ENCODE data around the gene GTF2IRD1. TPM values are rescaled to one million over a fixed set of nuclear protein-coding genes. Genes with fewer than 3 reads are reported as not detected.
A peak's percentile ranks its signal among the peaks of the same experiment; 100 is the strongest.

GTF2IRD1 gene
- total and polyA plus RNA-seq, 9 of the 15 experiments (the other 6 are each of a cell fraction or from before 2014, with no cell fraction given), result 9.1 to 30.2 (median 14.0) TPM

- ATAC-seq (no peak), FAIRE-seq (no peak), DNase-seq (ENCODE audit: extremely low read depth in 1 of 4, low spot score in 3 of 4) (peak in 1 of 4 experiments; percentile 14)
- BruUV-seq (replicated peaks), result no TSS peak
- Histone ChIP-seq H3K9me1 (ENCODE audit: control insufficient read depth, insufficient read depth, low read length) (no peaks in the 10 kb centered on the region), H3K9ac (ENCODE audit: insufficient read depth in 1 of 2, low read depth in 2 of 2, low read length in 2 of 2) (peak overlapping the region in 1 of 2 experiments; percentile 71; a peak in 1 of 4 replicates), H3K4me3 (no peak overlapping the region), H3K4me2 (ENCODE audit: insufficient read depth, low read length) (no peak overlapping the region), H3K27me3 (ENCODE audit: control insufficient read depth in 2 of 2, insufficient read depth in 2 of 2, low read length in 2 of 2) (no peaks in the 10 kb centered on the region), H3K27ac (ENCODE audit: extremely low read depth, low read depth, low read length) (no peak overlapping the region), H2AFZ (ENCODE audit: low read depth, low read length) (no peak overlapping the region), H3K36me3 (ENCODE audit: control insufficient read depth, insufficient read depth, low read length) (no peaks in the 10 kb centered on the region), H3K4me1 (replicated peaks in 1 of 2; ENCODE audit: control insufficient read depth in 2 of 2, insufficient read depth in 2 of 2, low read length in 2 of 2) (peaks cover 9 to 19% of the 10 kb centered on the region in 2 experiments; a peak in 4 of 5 replicates), H3K9me3 (replicated peaks; ENCODE audit: control insufficient read depth, insufficient read depth, low read depth, low read length) (no peaks in the 10 kb centered on the region), H3K79me2 (ENCODE audit: control insufficient read depth, insufficient read depth, low read length) (no peaks in the 10 kb centered on the region), H4K20me1 (replicated peaks; ENCODE audit: control insufficient read depth, insufficient read depth, low read length) (0 out of 2 replicates have a peak, but pooled peaks cover 4% of the 10 kb centered on the region)
- 71% methylated on average over 8 of the region's 8 CpGs for WGBS (ENCODE audit: insufficient coverage, low coverage, missing lambda C conversion rate)
- CTCF ChIA-PET (ENCODE audit: low intra/inter-chr PET ratio), result no interaction called here
- in situ Hi-C loops (cut with MboI) (no loop called here), intact Hi-C loops (cut with micrococcal nuclease) (no loop called here)
- TF ChIP-seq RHOXF2B (CRISPR knock-in tag; conservative IDR thresholded peaks at IDR 0.05) (no peak), SMARCB1 (IDR thresholded peaks at IDR 0.05; ENCODE audit: insufficient read length, low read depth) (no peak), CCAR2 (IDR thresholded peaks at IDR 0.05; ENCODE audit: low read depth, low read length) (no peak), MIER1 (IDR thresholded peaks at IDR 0.05; ENCODE audit: low read depth) (no peak), ZNF551 (CRISPR knock-in tag; IDR thresholded peaks at IDR 0.05) (no peak), ETV6 (IDR thresholded peaks at IDR 0.05; ENCODE audit: borderline replicate concordance in 1 of 2, low read depth in 2 of 2, low read length in 1 of 2) (no peak), ETV6 (CRISPR knock-in tag; IDR thresholded peaks at IDR 0.05; ENCODE audit: borderline replicate concordance) (no peak), CBX8 (IDR thresholded peaks at IDR 0.05; ENCODE audit: borderline replicate concordance, extremely low read depth, low read depth, low read length, poor library complexity, severe bottlenecking) (no peak), ZNF431 (CRISPR knock-in tag; IDR thresholded peaks at IDR 0.05) (no peak), SRSF3 (IDR thresholded peaks at IDR 0.05; ENCODE audit: insufficient read depth, low read length) (no peak), VEZF1 (CRISPR knock-in tag; IDR thresholded peaks at IDR 0.05) (no peak), ETS2 (tag; IDR thresholded peaks at IDR 0.05; ENCODE audit: borderline replicate concordance, poor library complexity, severe bottlenecking) (no peak), ARID2 (IDR thresholded peaks at IDR 0.05) (no peak), CREM (IDR thresholded peaks at IDR 0.05; ENCODE audit: low read depth) (no peak), JUN (IDR thresholded peaks at IDR 0.05; ENCODE audit: borderline replicate concordance, low read depth, low read length) (no peak), JUN (CRISPR knock-in tag; IDR thresholded peaks at IDR 0.05; ENCODE audit: borderline replicate concordance) (no peak)
- POLR2A ChIA-PET, result no interaction called here
These were observed 119.8 kb downstream of the GTF2IRD1 start for GRCh38 chr7:74573512-74573911.
